GM23248 (cell line): ENCODE measurements around the gene PHACTR2.

Source experiments
- EZH2 ChIP-seq: fragments of 200-600 bp; sonication (generic); IDR thresholded peaks from 2 replicates; pipeline ENCODE4 v1.6.1; 2018; ENCODE audit warnings: antibody characterized with exemption, mild to moderate bottlenecking; ENCODE audit not compliant: insufficient read depth, poor library complexity, severe bottlenecking
- EZH2phosphoT487 ChIP-seq: fragments of 200-600 bp; sonication (generic); IDR thresholded peaks from 2 replicates; pipeline ENCODE4 v1.6.1; 2018; ENCODE audit warnings: antibody characterized with exemption, moderate library complexity, mild to moderate bottlenecking, low read depth; ENCODE audit not compliant: insufficient read depth

- TF ChIP-seq EZH2phosphoT487 (no peak), EZH2 (no peak)
Observed at GRCh38 chr6:143695130-143695968, 17.6 kb downstream of the PHACTR2 start.
